DMS153 treated with DMSO at 0.1 percent for 48 hours (cell line): ENCODE measurements around the gene HSD17B2.
"Not testable (repeated sequence)": the region's sequence is repeated elsewhere in the genome, so short reads cannot be mapped to it uniquely, and the experiment has no call there.

ENCODE experiments used
- DNase-seq: peaks from one replicate; lab custom pipeline; 2025; ENCODE audit not compliant: unreplicated experiment; lab: John Stamatoyannopoulos, UW

The HSD17B2 gene

DNA sequence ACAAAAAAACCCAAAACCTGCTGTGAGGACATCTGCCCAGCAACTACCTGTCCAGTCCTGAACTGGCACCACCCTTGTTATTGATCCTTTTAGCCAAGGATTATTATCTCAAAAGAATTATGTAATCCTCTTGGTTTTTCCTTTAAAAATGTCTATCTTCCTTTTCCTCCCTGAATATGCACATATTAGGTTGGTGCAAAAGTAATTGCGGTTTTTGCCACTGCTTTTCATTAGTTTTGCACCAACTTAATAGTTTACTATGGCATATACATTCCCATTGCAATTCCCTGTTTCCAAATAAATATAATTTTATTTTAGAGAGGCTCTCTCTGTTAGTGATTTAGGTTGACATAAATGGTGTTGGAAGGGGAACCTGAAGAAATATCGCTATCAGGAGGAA is 83.7 kb downstream of the HSD17B2 start:
- no peak for DNase-seq

DNA sequence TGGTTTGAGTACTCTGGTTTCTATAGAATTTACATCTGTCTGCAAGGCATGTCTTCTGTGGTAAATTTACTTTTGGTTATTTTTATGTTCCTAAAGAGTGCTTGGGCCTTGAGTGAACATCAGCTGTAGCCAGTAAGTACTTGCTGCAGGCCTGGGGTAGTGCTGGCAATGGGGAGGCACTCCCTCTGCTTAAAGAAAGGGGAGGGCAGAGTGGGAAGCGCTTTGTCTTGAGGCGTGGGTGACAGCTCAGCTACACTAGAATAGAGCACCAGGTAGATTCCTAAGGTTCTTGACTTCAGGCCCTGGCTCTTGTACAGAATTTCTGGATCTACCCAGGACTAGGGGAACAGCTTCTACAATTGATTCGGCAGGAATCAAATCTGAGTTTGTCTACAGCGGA is 84.4 kb downstream of the HSD17B2 start:
- no peak for DNase-seq

DNA sequence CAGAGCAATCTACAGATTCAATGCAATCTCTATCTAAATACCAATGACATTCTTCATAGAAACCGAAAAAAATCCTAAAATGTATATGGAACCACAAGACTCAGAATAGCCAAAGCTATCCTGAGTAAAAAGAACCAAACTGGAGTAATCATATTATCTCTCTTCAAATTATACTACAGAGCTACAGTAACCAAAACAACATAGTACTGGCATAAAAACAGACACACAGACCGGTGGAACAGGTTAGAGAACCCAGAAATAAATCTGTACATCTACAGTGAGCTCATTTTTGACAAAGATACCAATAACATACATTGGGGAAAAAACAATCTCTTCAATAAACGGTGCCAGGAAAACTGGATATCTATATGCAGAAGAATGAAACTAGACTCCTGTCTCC is 89.6 kb downstream of the HSD17B2 start:
- no peak for DNase-seq

DNA sequence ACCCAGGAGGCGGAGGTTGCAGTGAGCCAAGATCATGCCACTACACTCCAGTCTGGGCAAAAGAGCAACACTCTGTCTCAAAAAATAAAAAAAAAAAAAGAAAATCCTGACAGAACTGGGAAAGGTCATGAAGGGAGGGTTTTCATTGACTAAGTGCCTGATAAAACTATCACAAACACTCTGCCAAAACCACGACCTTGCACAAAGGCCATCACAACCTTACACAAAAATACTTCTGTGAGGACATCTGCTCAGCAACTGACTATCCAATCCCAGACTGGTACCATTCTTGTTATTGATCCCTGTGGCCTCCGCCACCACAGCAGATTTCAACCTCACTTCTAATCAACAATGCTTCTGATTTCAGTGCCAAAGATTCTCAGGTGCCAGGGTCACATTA is 94.8 kb downstream of the HSD17B2 start:
- no peak for DNase-seq

DNA sequence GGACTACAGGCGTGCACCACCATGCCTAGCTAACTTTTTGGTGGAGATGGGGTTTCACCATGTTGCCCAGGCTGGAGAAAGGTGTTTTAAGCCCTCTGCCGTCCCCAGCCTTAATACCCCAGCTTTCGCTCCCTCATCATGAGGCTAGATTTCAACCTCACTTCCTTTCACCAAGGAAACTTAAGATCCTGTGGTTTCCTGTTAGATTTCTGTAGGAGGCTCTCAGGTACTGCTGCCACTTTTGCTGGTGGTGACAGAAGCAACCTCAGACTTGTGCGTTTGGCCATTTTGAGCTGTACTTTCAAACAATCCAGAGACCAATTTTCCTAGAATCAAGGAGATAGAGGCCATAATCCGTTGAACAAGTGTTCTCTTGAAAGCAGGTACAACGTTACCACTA is 98.7 kb downstream of the HSD17B2 start:
- no peak for DNase-seq

DNA sequence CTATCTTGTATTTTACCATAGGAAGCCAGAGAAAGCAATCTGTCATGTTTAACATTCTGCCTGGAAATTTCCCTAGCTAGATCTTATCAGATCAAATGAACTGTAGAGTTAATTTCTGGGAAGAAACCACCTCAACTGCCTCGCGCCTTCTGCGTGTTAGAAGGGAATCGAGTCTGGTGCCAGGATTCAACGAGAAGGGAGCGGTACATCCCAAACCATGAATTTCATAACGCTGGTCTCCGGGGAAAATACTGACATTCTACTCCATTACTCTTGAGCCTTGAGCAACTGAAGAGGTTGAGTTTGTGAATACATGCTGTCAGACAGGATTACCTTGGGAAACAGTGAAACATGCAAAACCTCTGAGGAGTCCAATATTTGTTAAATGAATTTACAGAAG is 99.8 kb downstream of the HSD17B2 start:
- no peak for DNase-seq

DNA sequence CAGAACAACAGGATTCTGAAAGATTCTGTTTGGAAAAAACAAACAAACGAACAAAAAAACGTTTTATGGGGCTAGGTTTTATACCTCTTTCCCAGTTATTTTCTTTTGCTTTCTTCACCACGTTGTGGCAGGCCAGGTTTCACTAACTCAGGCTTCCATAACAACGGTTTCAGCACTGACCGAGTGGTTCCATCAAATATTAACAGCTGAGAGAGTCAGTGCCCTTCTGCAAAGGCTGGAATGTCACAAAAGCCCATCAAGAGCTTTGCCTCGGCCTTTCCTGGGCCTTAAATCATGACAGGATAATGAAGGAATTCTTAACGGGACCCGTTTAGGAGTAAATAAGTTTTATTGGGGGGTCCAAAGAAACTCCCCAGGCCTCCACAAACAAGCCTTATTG is 100.8 kb downstream of the HSD17B2 start:
- DNase-seq, result no peak

DNA sequence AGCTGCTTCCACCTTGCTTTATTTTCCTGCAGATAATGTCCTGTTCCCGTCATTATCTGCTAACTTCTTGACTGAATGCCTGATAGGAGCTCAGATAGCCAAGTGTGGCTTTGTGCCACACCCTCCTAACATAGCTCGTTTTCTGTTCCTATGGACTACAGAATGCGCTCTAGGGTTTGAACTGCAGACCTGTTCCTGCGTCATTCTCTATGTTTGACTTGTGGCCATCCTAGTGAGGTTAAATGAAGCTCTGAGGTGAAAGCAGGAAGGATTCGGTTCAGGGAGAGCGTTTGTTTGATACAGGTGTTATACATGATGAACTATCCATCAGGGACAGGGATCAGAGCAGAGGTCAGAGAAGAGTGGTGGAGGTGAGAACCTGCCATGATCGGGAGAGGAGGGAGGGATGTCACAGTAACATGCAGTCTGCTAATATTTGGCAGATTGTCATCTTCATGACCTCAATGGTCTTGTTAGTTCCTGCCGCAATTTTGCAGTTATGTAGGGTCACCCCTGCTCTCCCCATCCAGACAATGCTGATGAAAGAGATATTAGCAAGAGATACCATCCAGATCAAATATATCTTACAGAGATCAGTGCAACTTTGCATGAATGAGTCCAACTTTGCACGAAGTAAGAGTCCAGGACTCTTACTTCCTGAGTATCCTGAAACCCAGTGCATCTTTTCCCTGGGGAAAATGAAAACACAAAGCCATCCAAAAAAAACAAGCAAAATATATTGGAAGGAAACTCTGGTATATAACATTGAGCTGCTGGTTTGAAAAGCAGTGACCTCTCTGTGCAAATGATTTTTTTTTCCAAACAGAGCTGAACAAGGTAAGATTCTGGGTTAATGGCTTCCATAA is 102.1 kb downstream of the HSD17B2 start:
- no peak for DNase-seq

DNA sequence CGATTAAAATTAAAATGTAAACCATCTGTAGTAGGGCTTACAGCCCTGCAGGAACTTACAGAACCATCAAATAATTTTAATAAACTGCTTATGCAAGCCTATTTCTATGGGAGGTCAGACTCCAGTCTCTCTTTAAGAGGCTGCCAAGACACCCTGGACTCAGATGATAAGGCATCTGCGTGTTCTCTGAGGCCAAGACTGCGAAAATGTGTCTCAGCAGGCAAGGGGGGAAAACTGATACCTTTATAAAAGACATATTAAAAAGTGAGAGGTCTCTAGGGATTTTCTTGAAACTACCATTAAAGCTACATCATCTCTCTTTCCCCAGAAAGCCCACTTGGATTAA is 102.7 kb downstream of the HSD17B2 start:
- DNase-seq, result no peak

DNA sequence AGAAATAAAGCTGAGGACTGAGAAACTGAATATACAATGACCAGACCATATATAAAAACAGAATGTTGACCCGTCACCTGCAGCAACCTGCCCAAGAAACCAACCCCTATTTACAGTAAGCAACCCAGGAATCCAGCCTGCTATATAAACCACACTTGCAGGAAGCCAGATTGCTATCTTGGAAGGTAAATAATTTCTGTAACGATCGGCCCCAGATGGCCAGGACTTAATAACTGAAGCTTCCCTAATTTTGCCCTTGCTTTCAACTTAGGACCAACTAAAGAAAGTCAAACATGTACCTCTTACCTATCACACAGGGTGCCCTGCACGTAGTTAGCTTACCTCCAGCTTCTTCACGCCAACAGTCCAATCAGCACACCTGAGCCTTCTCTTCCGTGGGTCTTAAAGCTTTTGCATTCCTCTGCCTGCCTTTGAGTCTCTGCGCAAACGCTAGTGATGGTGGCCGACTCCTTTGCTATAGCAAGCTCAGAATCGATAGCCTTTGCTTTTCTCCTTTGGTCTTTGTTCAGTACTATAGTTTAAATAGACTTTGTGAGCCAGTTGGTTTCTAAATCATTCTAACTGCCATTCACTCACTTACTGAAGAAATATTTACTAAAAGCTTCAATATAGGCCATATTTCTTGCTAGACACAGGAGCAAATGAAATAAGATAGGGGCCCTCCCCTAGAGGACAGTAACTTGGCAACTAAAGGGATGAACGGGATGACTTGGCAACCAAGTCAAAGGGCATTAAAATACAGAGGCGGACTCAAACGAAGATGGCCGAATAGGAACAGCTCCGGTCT is 103.6 kb downstream of the HSD17B2 start:
- no peak for DNase-seq

DNA sequence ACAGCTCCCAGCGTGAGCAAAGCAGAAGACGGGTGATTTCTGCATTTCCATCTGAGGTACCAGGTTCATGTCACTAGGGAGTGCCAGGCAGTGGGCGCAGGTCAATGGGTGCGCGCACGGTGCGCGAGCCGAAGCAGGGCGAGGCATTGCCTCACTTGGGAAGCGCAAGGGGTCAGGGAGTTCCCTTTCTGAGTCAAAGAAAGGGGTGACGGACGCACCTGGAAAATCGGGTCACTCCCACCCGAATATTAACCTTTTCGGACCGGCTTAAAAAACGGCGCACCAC is 104.2 kb downstream of the HSD17B2 start:
- DNase-seq, result not testable (repeated sequence)

DNA sequence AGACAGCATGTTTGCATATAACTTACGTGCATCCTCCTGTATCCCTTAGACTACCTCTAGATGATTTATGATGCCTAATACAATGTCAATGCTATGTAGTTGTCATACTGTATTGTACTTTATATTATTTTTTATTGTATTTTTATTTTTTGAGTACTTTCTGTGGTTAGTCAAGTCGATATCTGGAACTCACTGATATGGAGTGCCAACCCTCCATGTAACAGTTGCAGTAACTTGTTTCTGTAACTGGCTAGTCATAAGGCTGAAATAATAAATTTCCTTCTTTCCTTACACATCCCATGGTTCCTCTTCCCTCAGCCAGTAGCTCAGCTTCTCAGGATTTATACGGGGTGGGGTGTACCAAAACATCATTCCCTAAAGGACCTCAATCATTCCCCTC is 111.5 kb downstream of the HSD17B2 start:
- DNase-seq, result no peak

DNA sequence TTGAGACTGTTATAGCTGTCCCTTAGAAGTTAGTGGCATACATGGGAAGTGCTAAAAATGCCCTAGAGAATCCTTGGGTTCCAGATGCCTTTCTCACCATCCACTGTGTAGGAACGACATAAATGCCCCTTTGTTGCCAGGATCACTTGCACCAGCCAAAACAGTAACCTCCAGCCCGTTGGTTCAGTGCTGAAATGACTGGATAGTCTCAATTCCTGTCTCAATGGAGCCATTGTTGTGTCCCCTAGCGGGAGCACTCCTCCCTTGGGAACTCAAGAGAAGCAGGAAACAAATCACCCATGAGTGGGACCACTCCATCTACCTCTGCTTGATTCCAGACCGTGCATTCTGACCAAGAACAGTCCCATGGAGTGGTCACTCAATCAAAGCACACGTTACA is 111.9 kb downstream of the HSD17B2 start:
- DNase-seq, result no peak

DNA sequence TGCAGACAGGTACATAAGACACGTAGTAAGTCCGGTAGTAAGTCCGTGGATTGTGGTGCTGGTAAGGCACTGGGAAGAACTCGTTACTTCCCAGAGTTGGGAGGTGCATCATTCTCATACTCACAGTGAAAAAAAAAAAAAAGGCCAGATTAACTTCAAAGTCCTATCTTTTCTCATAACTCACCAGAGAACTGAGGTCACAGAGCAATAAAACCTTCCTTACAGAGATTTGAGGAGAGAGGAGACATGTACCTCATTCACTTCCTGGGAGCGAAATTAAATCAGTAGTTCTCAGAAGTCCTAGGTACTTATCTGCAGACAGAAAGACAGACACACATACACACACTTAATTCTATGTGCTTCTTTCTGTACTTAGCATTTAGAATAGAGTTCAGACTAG is 112.5 kb downstream of the HSD17B2 start:
- DNase-seq, result no peak
